Endothelial cell of umbilical vein (primary cell): ENCODE measurements around the gene C3orf52. TPM values are rescaled to one million over a fixed set of nuclear protein-coding genes. Genes with fewer than 3 reads are reported as not detected.
A peak's percentile ranks its signal among the peaks of the same experiment; 100 is the strongest.

Experiments used
- BruUV-seq: library from RNA; stranded (reverse); fragments of 400-500 nt; replicated peaks from 2 replicates; lab custom pipeline; 2021; lab: Mats Ljungman, UMichigan
- CTCF ChIA-PET: fragments of 300-600, 350-600 bp; sonication (Branson Sonifier 250); formaldehyde crosslinking; loops from one replicate; lab custom pipeline; 2021; ENCODE audit warnings: antibody characterized with exemption, inconsistent platforms; lab: Charles Lee
- POLR2A ChIA-PET: fragments of 300-600, 350-600 bp; sonication (Branson Sonifier 250); formaldehyde crosslinking; loops from one replicate; lab custom pipeline; 2021; ENCODE audit warnings: antibody characterized with exemption, inconsistent platforms; lab: Charles Lee
- DNase-seq: peaks from one replicate; pipeline ENCODE4 v3.0.0-alpha.2; 2011; ENCODE audit warnings: low read depth, low spot score
- FAIRE-seq: peaks from 2 replicates; lab custom pipeline; 2011; peaks lifted over from hg19 to GRCh38; lab: Jason Lieb, UNC
- H2AFZ ChIP-seq: 2 replicates; pipeline ENCODE4 v1.6.0; 2012; ENCODE audit warnings: low read depth, low read length, control low read depth, inconsistent platforms
- H3K27ac ChIP-seq: 2 replicates; pipeline ENCODE4 v1.5.1; 2011; ENCODE audit warnings: low read depth, mild to moderate bottlenecking, control low read depth, low read length, moderate library complexity; ENCODE audit not compliant: insufficient read depth
- H3K27me3 ChIP-seq, 2 experiments: 2 replicates each; pipeline versions ENCODE4 v1.6.0 to v1.6.1; 2011; ENCODE audit warnings: low read length in 2 of 2, mixed read lengths in 1 of 2; ENCODE audit not compliant: control insufficient read depth in 2 of 2, insufficient read depth in 2 of 2
- H3K36me3 ChIP-seq, 2 experiments: 2 replicates in 1 of 2; 3 replicates in 1 of 2; pipeline ENCODE4 v1.5.1; 2011; ENCODE audit warnings: low read length in 2 of 2, mild to moderate bottlenecking in 1 of 2, moderate library complexity in 1 of 2; ENCODE audit not compliant: control insufficient read depth in 2 of 2, insufficient read depth in 2 of 2; ENCODE audit errors: extremely low read depth in 1 of 2
- H3K4me1 ChIP-seq: 3 replicates; pipeline ENCODE4 v1.5.1; 2011; ENCODE audit warnings: mild to moderate bottlenecking, low read length; ENCODE audit not compliant: control insufficient read depth, insufficient read depth; ENCODE audit errors: extremely low read depth
- H3K4me2 ChIP-seq: 2 replicates; pipeline ENCODE4 v1.6.1; 2011; ENCODE audit warnings: low read length, control low read depth, mixed read lengths; ENCODE audit not compliant: insufficient read depth
- H3K4me3 ChIP-seq, 3 experiments: fragments of 200-600 bp in 1 of 3; sonication (generic), shearing (Covaris generic) in 1 of 3; replicated peaks in 1 of 3; 2 replicates each; pipeline ENCODE4 v1.5.1; 2011 to 2016; ENCODE audit warnings: control low read depth in 3 of 3, low read length in 3 of 3, mild to moderate bottlenecking in 2 of 3, inconsistent platforms in 1 of 3, low read depth in 1 of 3, moderate library complexity in 1 of 3; ENCODE audit not compliant: insufficient read depth in 1 of 3
- H3K79me2 ChIP-seq: 2 replicates; pipeline ENCODE4 v1.6.0; 2012; ENCODE audit warnings: low read length, inconsistent platforms; ENCODE audit not compliant: control insufficient read depth, insufficient read depth
- H3K9ac ChIP-seq: replicated peaks from 2 replicates; pipeline ENCODE3; 2011; ENCODE audit warnings: low read length, control low read depth; ENCODE audit not compliant: insufficient read depth; ENCODE audit errors: extremely low read depth
- H3K9me1 ChIP-seq: replicated peaks from 3 replicates; pipeline ENCODE4 v1.6.0; 2011; ENCODE audit warnings: mild to moderate bottlenecking, low read length; ENCODE audit not compliant: control insufficient read depth, insufficient read depth; ENCODE audit errors: extremely low read depth
- H3K9me3 ChIP-seq: replicated peaks from 2 replicates; pipeline ENCODE4 v1.5.1; 2012; ENCODE audit warnings: low read length, inconsistent platforms; ENCODE audit not compliant: control insufficient read depth, insufficient read depth
- H4K20me1 ChIP-seq: replicated peaks from 2 replicates; pipeline ENCODE3; 2011; ENCODE audit warnings: mild to moderate bottlenecking, low read length; ENCODE audit not compliant: control insufficient read depth, insufficient read depth; ENCODE audit errors: extremely low read depth
- EZH2 ChIP-seq: IDR thresholded peaks from 2 replicates; pipeline ENCODE4 v1.6.1; 2012; ENCODE audit warnings: borderline replicate concordance, low read depth, mild to moderate bottlenecking, moderate library complexity, low read length, inconsistent platforms; ENCODE audit not compliant: severe bottlenecking
- FOS ChIP-seq: IDR thresholded peaks from 2 replicates; pipeline ENCODE4 v1.6.1; 2011; ENCODE audit warnings: mild to moderate bottlenecking, low read length, moderate library complexity, borderline replicate concordance; ENCODE audit not compliant: insufficient read depth
- GATA2 ChIP-seq: IDR thresholded peaks from 2 replicates; pipeline ENCODE4 v1.7.0; 2011; ENCODE audit warnings: low read depth, mild to moderate bottlenecking, moderate library complexity, mixed read lengths, low read length; ENCODE audit not compliant: insufficient read length, insufficient read depth
- JUN ChIP-seq: IDR thresholded peaks from 2 replicates; pipeline ENCODE4 v1.6.1; 2011; ENCODE audit warnings: borderline replicate concordance, low read depth; ENCODE audit not compliant: insufficient read length, insufficient read depth
- MYC ChIP-seq: IDR thresholded peaks from one replicate; pipeline ENCODE4 v1.6.1; 2011; ENCODE audit warnings: mild to moderate bottlenecking, low read depth, low read length
- POLR2A ChIP-seq: IDR thresholded peaks from 2 replicates; pipeline ENCODE4 v1.6.1; 2012; ENCODE audit warnings: low read depth, mild to moderate bottlenecking, control low read depth, low read length
- POLR2AphosphoS5 ChIP-seq: IDR thresholded peaks from 2 replicates; pipeline ENCODE4 v1.6.1; 2012; ENCODE audit warnings: low read depth, mild to moderate bottlenecking, control low read depth, low read length, moderate library complexity; ENCODE audit not compliant: insufficient read depth
- dilution Hi-C: fragments of 300-500 bp; cut with MboI; formaldehyde crosslinking; loops from one replicate; pipeline ENCODE4 v1.15.0; 2019; ENCODE audit warnings: low sequenced_read_pairs; ENCODE audit not compliant: extremely low pct_ligation_motif_present
- intact Hi-C: fragments of 100-400 bp; cut with micrococcal nuclease; formaldehyde crosslinking; loops from one replicate; pipeline ENCODE4 v1.10.0; 2022
- polyA plus RNA-seq, 4 experiments: library from polyadenylated mRNA; depleted of rRNA in 3 of 4; stranded (reverse) in 3 of 4; unstranded in 1 of 4; fragments of >200 nt; gene quantifications; 2 replicates each; pipeline versions ENCODE4 v1.2.1 to v1.2.3, GENCODE V29; 2011 to 2012; ENCODE audit warnings: missing spikeins in 1 of 4
- total RNA-seq: library from RNA; stranded (reverse); gene quantifications from 2 replicates; pipeline ENCODE4 v1.2.3, GENCODE V29; 2021
- TF ChIP-seq, protein P1 (sequence below): IDR thresholded peaks from 2 replicates; pipeline ENCODE4 v1.6.1; 2011; ENCODE audit not compliant: insufficient read depth, insufficient read length
- TF ChIP-seq, protein P2 (sequence below), 2 donors: IDR thresholded peaks; 1 replicate in 1 of 2; 2 replicates in 1 of 2; pipeline ENCODE4 v1.5.1; 2011; ENCODE audit warnings: low read length in 2 of 2, mild to moderate bottlenecking in 2 of 2, moderate library complexity in 2 of 2, control low read depth in 1 of 2, inconsistent platforms in 1 of 2, low read depth in 1 of 2; ENCODE audit not compliant: insufficient read depth in 1 of 2; ENCODE audit errors: extremely low read depth in 1 of 2

Gene C3orf52
- total and polyA plus RNA-seq, 2 donors (not counting 3 experiments of a cell fraction or from before 2014, with no cell fraction given), result 4.2 to 4.6 TPM

DNA sequence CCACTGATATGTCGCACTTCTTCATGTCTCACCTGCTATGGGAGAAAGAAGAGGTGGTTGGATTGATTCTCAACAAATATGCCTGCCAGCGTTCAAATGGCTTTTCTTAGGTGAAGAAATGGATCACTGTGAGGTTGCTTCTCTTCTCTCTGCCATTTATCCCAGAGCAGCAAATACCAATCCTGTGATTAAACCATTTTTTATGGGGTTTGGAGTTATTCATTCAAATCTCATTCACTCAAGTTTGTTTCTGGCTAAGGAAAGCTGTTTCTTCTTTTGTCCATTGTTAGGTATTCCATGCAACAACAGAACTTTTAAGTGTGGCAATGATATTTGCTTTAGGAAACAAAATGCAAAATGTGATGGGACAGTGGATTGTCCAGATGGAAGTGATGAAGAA is 12.2 kb upstream of the C3orf52 start:
- FAIRE-seq, result no peak
- Histone ChIP-seq H4K20me1 (no peaks in the 10 kb centered on the region), H3K27ac (peak overlapping the region; percentile 68), H3K9ac (peak overlapping the region; percentile 40), H3K9me1 (no peaks in the 10 kb centered on the region), H3K4me1 (peaks cover 17% of the 10 kb centered on the region), H3K4me2 (peak overlapping the region; percentile 21), H3K36me3 (no peaks in the 10 kb centered on the region), H3K9me3 (no peaks in the 10 kb centered on the region), H2AFZ (no peak overlapping the region), H3K79me2 (no peaks in the 10 kb centered on the region), H3K4me3 (no peak overlapping the region), H3K27me3 (no peaks in the 10 kb centered on the region)
- intact Hi-C loops (no loop called here), dilution Hi-C loops (no loop called here)
- ChIA-PET CTCF (no interaction called here), POLR2A (no interaction called here)
- TF ChIP-seq EZH2, result no peak
- TF ChIP-seq, protein P1, sequence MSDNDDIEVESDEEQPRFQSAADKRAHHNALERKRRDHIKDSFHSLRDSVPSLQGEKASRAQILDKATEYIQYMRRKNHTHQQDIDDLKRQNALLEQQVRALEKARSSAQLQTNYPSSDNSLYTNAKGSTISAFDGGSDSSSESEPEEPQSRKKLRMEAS, result no peak
- no peak for TF ChIP-seq JUN
- no peak for TF ChIP-seq MYC
- no peak for TF ChIP-seq GATA2
- TF ChIP-seq, protein P2, sequence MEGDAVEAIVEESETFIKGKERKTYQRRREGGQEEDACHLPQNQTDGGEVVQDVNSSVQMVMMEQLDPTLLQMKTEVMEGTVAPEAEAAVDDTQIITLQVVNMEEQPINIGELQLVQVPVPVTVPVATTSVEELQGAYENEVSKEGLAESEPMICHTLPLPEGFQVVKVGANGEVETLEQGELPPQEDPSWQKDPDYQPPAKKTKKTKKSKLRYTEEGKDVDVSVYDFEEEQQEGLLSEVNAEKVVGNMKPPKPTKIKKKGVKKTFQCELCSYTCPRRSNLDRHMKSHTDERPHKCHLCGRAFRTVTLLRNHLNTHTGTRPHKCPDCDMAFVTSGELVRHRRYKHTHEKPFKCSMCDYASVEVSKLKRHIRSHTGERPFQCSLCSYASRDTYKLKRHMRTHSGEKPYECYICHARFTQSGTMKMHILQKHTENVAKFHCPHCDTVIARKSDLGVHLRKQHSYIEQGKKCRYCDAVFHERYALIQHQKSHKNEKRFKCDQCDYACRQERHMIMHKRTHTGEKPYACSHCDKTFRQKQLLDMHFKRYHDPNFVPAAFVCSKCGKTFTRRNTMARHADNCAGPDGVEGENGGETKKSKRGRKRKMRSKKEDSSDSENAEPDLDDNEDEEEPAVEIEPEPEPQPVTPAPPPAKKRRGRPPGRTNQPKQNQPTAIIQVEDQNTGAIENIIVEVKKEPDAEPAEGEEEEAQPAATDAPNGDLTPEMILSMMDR (IDR thresholded peaks at IDR 0.05; ENCODE audit: extremely low read depth in 1 of 2, insufficient read depth in 1 of 2, low read depth in 1 of 2, low read length in 2 of 2), result no peak
- no peak for TF ChIP-seq FOS
- TF ChIP-seq POLR2A, result no peak
- no peak for TF ChIP-seq POLR2AphosphoS5
- BruUV-seq, result no TSS peak
- no peak for DNase-seq
